ENCODE data around the gene SDK1.

DNA sequence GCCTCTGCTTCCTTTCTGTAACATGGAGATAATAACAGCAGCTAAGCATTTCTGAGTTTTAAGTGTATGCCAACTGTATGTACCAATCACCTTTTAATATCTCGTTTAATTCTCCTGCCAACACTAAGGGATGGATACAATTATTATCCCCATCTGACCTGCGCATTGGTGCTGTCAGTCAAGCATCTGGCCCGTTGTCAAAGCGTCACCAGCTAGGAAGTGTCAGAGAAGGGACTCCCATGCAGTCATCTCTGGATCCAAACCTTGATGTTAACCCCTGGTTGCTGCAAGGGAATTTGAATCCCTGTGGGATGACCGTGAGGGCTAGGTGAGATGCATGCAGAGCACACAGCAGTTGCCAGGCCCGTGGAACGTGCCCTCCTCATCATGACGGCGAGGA, 506.8 kb downstream of the SDK1 start:
- TF ChIP-seq, protein P1, sequence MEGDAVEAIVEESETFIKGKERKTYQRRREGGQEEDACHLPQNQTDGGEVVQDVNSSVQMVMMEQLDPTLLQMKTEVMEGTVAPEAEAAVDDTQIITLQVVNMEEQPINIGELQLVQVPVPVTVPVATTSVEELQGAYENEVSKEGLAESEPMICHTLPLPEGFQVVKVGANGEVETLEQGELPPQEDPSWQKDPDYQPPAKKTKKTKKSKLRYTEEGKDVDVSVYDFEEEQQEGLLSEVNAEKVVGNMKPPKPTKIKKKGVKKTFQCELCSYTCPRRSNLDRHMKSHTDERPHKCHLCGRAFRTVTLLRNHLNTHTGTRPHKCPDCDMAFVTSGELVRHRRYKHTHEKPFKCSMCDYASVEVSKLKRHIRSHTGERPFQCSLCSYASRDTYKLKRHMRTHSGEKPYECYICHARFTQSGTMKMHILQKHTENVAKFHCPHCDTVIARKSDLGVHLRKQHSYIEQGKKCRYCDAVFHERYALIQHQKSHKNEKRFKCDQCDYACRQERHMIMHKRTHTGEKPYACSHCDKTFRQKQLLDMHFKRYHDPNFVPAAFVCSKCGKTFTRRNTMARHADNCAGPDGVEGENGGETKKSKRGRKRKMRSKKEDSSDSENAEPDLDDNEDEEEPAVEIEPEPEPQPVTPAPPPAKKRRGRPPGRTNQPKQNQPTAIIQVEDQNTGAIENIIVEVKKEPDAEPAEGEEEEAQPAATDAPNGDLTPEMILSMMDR (IDR thresholded peaks at IDR 0.05), result no peak
- TF ChIP-seq POLR2A (IDR thresholded peaks at IDR 0.05), result no peak
